GM23338 (cell line): Measurements from ENCODE around the gene TMEM165. TPM values are rescaled to one million over a fixed set of nuclear protein-coding genes. Genes with fewer than 3 reads are reported as not detected.
A peak's percentile ranks its signal among the peaks of the same experiment; 100 is the strongest.

ENCODE experiments used
- ATAC-seq: fragments of 200-7000 bp; cut with Tn5 transposase; 3 replicates; pipeline ENCODE4 v1.9.1; 2020
- DNase-seq: peaks from one replicate; pipeline ENCODE4 v3.0.0-alpha.2; 2015; ENCODE audit warnings: low spot score
- H2AFZ ChIP-seq: fragments of 200-600 bp; sonication (generic); 2 replicates; pipeline ENCODE4 v1.8.0; 2016; ENCODE audit warnings: antibody characterized with exemption, mild to moderate bottlenecking, moderate library complexity
- H3F3A ChIP-seq: fragments of 200-600 bp; sonication (generic); replicated peaks from 2 replicates; pipeline ENCODE4 v1.8.0; 2017; ENCODE audit warnings: antibody characterized with exemption, mixed run types, low read depth
- H3K27ac ChIP-seq: fragments of 200-600 bp; sonication (generic); 2 replicates; pipeline ENCODE4 v1.6.1; 2016; ENCODE audit warnings: low read depth
- H3K27me3 ChIP-seq: fragments of 200-600 bp; sonication (generic); 2 replicates; pipeline ENCODE4 v1.8.0; 2016; ENCODE audit warnings: mild to moderate bottlenecking, mixed run types, moderate library complexity; ENCODE audit not compliant: insufficient read depth
- H3K36me3 ChIP-seq: fragments of 200-600 bp; sonication (generic); 2 replicates; pipeline ENCODE4 v1.8.0; 2016; ENCODE audit warnings: mild to moderate bottlenecking; ENCODE audit not compliant: insufficient read depth
- H3K4me1 ChIP-seq: fragments of 200-600 bp; sonication (generic); 2 replicates; pipeline ENCODE4 v1.8.0; 2016; ENCODE audit warnings: mild to moderate bottlenecking, moderate library complexity; ENCODE audit not compliant: insufficient read depth
- H3K4me2 ChIP-seq: fragments of 200-600 bp; sonication (generic); 2 replicates; pipeline ENCODE4 v1.7.1; 2017; ENCODE audit warnings: mixed run types
- H3K4me3 ChIP-seq: fragments of 200-600 bp; sonication (generic); 2 replicates; pipeline ENCODE4 v1.6.1; 2016; ENCODE audit warnings: mixed run types
- H3K79me2 ChIP-seq: fragments of 200-600 bp; sonication (generic); replicated peaks from 2 replicates; pipeline ENCODE4 v1.8.0; 2017; ENCODE audit warnings: mild to moderate bottlenecking; ENCODE audit not compliant: insufficient read depth
- H3K9me2 ChIP-seq: fragments of 200-600 bp; sonication (generic); 2 replicates; pipeline ENCODE4 v1.8.0; 2017; ENCODE audit not compliant: insufficient read depth
- H4K20me1 ChIP-seq: fragments of 200-600 bp; sonication (generic); replicated peaks from 2 replicates; pipeline ENCODE4 v1.8.0; 2017; ENCODE audit warnings: mild to moderate bottlenecking; ENCODE audit not compliant: insufficient read depth
- H3K27ac Mint-ChIP-seq: 2 replicates; pipeline ENCODE4 v1.8.0; 2020; ENCODE audit warnings: inconsistent platforms, mild to moderate bottlenecking, moderate library complexity, mixed read lengths
- H3K27me3 Mint-ChIP-seq: 3 replicates; pipeline ENCODE4 v1.8.0; 2022; ENCODE audit warnings: low read depth, mild to moderate bottlenecking, moderate library complexity, mixed read lengths, inconsistent platforms; ENCODE audit not compliant: insufficient read depth, poor library complexity
- H3K36me3 Mint-ChIP-seq: 3 replicates; pipeline ENCODE4 v1.8.0; 2021; ENCODE audit warnings: low read depth, mild to moderate bottlenecking, inconsistent platforms, moderate library complexity, mixed read lengths
- H3K4me1 Mint-ChIP-seq: 3 replicates; pipeline ENCODE4 v1.8.0; 2020; ENCODE audit warnings: mild to moderate bottlenecking, inconsistent platforms, mixed read lengths
- H3K4me3 Mint-ChIP-seq: 3 replicates; pipeline ENCODE4 v1.8.0; 2021; ENCODE audit warnings: moderate library complexity, mild to moderate bottlenecking, inconsistent platforms, mixed read lengths
- H3K9me3 Mint-ChIP-seq: 3 replicates; pipeline ENCODE4 v1.8.0; 2020; ENCODE audit warnings: moderate library complexity, mild to moderate bottlenecking, inconsistent platforms, mixed read lengths
- CREB1 ChIP-seq: fragments of 250-450 bp; sonication (Bioruptor Pico); IDR thresholded peaks from 2 replicates; pipeline ENCODE4 v1.5.0; 2020; ENCODE audit warnings: low read depth, mild to moderate bottlenecking, moderate library complexity
- ETS1 ChIP-seq: IDR thresholded peaks from 2 replicates; pipeline ENCODE4 v1.6.1; 2016; ENCODE audit warnings: antibody characterized with exemption
- EZH2 ChIP-seq: fragments of 200-600 bp; sonication (generic); IDR thresholded peaks from one replicate; pipeline ENCODE4 v1.8.0; 2017; ENCODE audit warnings: antibody characterized with exemption, mild to moderate bottlenecking, low read depth; ENCODE audit not compliant: unreplicated experiment
- EZH2phosphoT487 ChIP-seq: fragments of 200-600 bp; sonication (generic); IDR thresholded peaks from one replicate; pipeline ENCODE4 v1.8.1; 2018; ENCODE audit warnings: antibody characterized with exemption; ENCODE audit not compliant: unreplicated experiment
- ZNF114 ChIP-seq: fragments of 250-450 bp; sonication (Bioruptor Pico); IDR thresholded peaks from 2 replicates; pipeline ENCODE4 v1.5.0; 2020; ENCODE audit warnings: mild to moderate bottlenecking, moderate library complexity
- ZNF462 ChIP-seq: fragments of 250-450 bp; sonication (Bioruptor Pico); IDR thresholded peaks from 2 replicates; pipeline ENCODE4 v1.5.0; 2020; ENCODE audit warnings: mild to moderate bottlenecking, moderate library complexity
- polyA plus RNA-seq: library from polyadenylated mRNA; unstranded; fragments of >200 nt; fragmentation: Nextera tagmentation; extraction: Ambion mirVana; gene quantifications from 2 replicates; pipeline ENCODE4 v1.2.1, GENCODE V29; 2016
- total RNA-seq: library from RNA; depleted of rRNA; stranded (reverse); fragments of >200 nt; shearing (Covaris generic); gene quantifications from 2 replicates; pipeline ENCODE4 v1.2.3, GENCODE V29; 2014

Gene TMEM165
- total and polyA plus RNA-seq, 2 experiments from 2014 or later, result 125 to 171 TPM

DNA sequence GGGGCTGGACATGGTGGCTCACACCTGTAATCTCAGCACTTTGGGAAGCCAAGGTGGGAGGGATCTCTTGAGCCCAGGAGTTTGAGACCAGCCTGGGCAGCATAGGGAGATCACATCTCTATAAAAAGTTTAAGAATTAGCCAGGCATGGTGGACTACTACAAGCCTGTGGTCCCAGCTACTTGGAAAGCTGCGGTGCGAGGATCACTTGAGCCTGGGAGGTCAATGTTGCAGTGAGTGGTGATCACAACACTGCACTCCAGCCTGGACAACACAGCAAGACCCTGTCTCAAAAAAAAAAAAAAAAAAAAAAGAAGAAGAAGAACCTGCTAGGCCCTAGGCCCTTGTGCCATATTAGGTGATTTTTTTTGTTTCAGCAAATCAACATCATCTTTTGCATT, 37.5 kb upstream of the TMEM165 start:
- no peaks in the 10 kb centered on the region for H3K9me2 ChIP-seq
- no peak overlapping the region for H3K27ac ChIP-seq
- H3K27me3 ChIP-seq, result no peaks in the 10 kb centered on the region
- DNase-seq, result no peak
- Mint-ChIP-seq H3K4me3 (no peak overlapping the region), H3K27ac (no peak overlapping the region), H3K36me3 (peaks cover 38% of the 10 kb centered on the region), H3K27me3 (peaks cover 9% of the 10 kb centered on the region), H3K4me1 (peaks cover 3% of the 10 kb centered on the region; the same call in 2 of the 3 replicates), H3K9me3 (peaks cover 6% of the 10 kb centered on the region; the same call in 1 of the 3 replicates)
- ATAC-seq, result no peak
- no peaks in the 10 kb centered on the region for H3K79me2 ChIP-seq
- H3K36me3 ChIP-seq, result 0 out of 2 replicates have a peak, but pooled peaks cover 3% of the 10 kb centered on the region
- H3K4me3 ChIP-seq, result no peak overlapping the region
- no peaks in the 10 kb centered on the region for H4K20me1 ChIP-seq
- TF ChIP-seq ZNF462 (CRISPR knock-in tag), result no peak
- no peak for TF ChIP-seq EZH2phosphoT487
- no peak for TF ChIP-seq ZNF114 (CRISPR knock-in tag)
- H3F3A ChIP-seq, result no peaks in the 10 kb centered on the region; the same call in none of the 2 replicates
- no peak overlapping the region for H2AFZ ChIP-seq
- no peaks in the 10 kb centered on the region; the same call in 1 of the 2 replicates for H3K4me1 ChIP-seq
- no peak overlapping the region for H3K4me2 ChIP-seq

GRCh38 chr4:55358668-55359067, 37.1 kb upstream of the TMEM165 start:
- H3F3A ChIP-seq, result peaks cover 3% of the 10 kb centered on the region
- peaks cover 38% of the 10 kb centered on the region for H3K36me3 Mint-ChIP-seq
- no peaks in the 10 kb centered on the region for H3K27me3 ChIP-seq
- H3K4me1 ChIP-seq, result peaks cover 1% of the 10 kb centered on the region
- no peak overlapping the region for H3K4me3 ChIP-seq
- H3K79me2 ChIP-seq, result no peaks in the 10 kb centered on the region
- no peak for DNase-seq
- peaks cover 9% of the 10 kb centered on the region for H3K27me3 Mint-ChIP-seq
- H3K4me3 Mint-ChIP-seq, result no peak overlapping the region
- H4K20me1 ChIP-seq, result no peaks in the 10 kb centered on the region
- peaks cover 1% of the 10 kb centered on the region; the same call in 1 of the 3 replicates for H3K9me3 Mint-ChIP-seq
- peaks cover 7% of the 10 kb centered on the region; the same call in 2 of the 3 replicates for H3K4me1 Mint-ChIP-seq
- no peak overlapping the region for H3K4me2 ChIP-seq
- no peaks in the 10 kb centered on the region for H3K9me2 ChIP-seq
- ATAC-seq, result no peak
- 0 out of 2 replicates have a peak, but pooled peaks cover 3% of the 10 kb centered on the region for H3K36me3 ChIP-seq
- no peak overlapping the region for H2AFZ ChIP-seq
- H3K27ac Mint-ChIP-seq, result no peak overlapping the region; the same call in 1 of the 2 replicates
- H3K27ac ChIP-seq, result peak overlapping the region; percentile 16; the same call in 1 of the 2 replicates
- no peak for TF ChIP-seq CREB1 (CRISPR knock-in tag)
- TF ChIP-seq ZNF114 (CRISPR knock-in tag), result no peak
- no peak for TF ChIP-seq EZH2
- no peak for TF ChIP-seq ETS1
